Ovary (tissue), 3 donors: Measurements from ENCODE around the gene TGIF2.

Experiments
- CTCF ChIP-seq, 3 donors: fragments of 450-650 bp in 2 of 3; fragments of 200-600 bp in 1 of 3; IDR thresholded peaks; one replicate each; pipeline versions ENCODE4 v1.5.1 to v1.8.0; 2016 to 2022; ENCODE audit warnings: antibody characterized with exemption in 3 of 3, mild to moderate bottlenecking in 1 of 3
- EP300 ChIP-seq: sonication (generic); formaldehyde crosslinking; IDR thresholded peaks from one replicate; pipeline ENCODE4 v1.6.1; 2017; ENCODE audit warnings: antibody characterized with exemption
- donor health status: DM: no; HTN: no; CAD: no.

GRCh38 chr20:36642136-36642535, 68.7 kb downstream of the TGIF2 start:
- TF ChIP-seq CTCF (IDR thresholded peaks at IDR 0.05) (no peak), EP300 (no peak)
